HCT116 (cell line): Measurements from ENCODE around the gene UMPS. TPM values are rescaled to one million over a fixed set of nuclear protein-coding genes. Genes with fewer than 3 reads are reported as not detected.
A peak's percentile ranks its signal among the peaks of the same experiment; 100 is the strongest.

Experiments used
- ATAC-seq: fragments of 200-7000 bp; cut with Tn5 transposase; 2 replicates; pipeline ENCODE4 v1.9.1; 2020; ENCODE audit warnings: mild to moderate bottlenecking, moderate library complexity
- Bru-seq: library from RNA; stranded (reverse); fragments of 400-500 nt; gene quantifications from one replicate; lab custom pipeline; 2021; lab: Mats Ljungman, UMichigan
- BruChase-seq, 2 experiments: library from RNA; stranded (reverse); fragments of 400-500 nt; gene quantifications; one replicate each; lab custom pipeline; 2021; lab: Mats Ljungman, UMichigan
- BruUV-seq: library from RNA; stranded (reverse); fragments of 400-500 nt; replicated peaks from 2 replicates; lab custom pipeline; 2021; lab: Mats Ljungman, UMichigan
- CTCF ChIA-PET: fragments of 300-600 bp; sonication (Branson Sonifier 250); formaldehyde crosslinking; loops from one replicate; lab custom pipeline; 2021; ENCODE audit warnings: antibody characterized with exemption; lab: Charles Lee
- POLR2A ChIA-PET: fragments of 300-600, 350-600 bp; sonication (Branson Sonifier 250); formaldehyde crosslinking; loops from one replicate; lab custom pipeline; 2021; ENCODE audit warnings: antibody characterized with exemption; lab: Charles Lee
- RAD21 ChIA-PET, 2 experiments: fragments of 300-600 bp; sonication (Branson Sonifier 250); formaldehyde crosslinking; loops; one replicate each; lab custom pipeline; 2023; ENCODE audit warnings: low total read pairs in 2 of 2; ENCODE audit not compliant: uncharacterized antibody in 2 of 2, unreplicated experiment in 2 of 2, low non-redundant PET in 1 of 2; lab: Charles Lee
- DNase-seq: peaks from one replicate; pipeline ENCODE4 v3.0.0-alpha.2; 2010; ENCODE audit warnings: low read depth, low spot score
- H2AFZ ChIP-seq: fragments of 200-600 bp; shearing (Covaris generic), sonication (generic); 2 replicates; pipeline ENCODE4 v1.6.1; 2017; ENCODE audit warnings: low read depth, mixed run types, mixed read lengths, antibody characterized with exemption, low read length; ENCODE audit not compliant: poor library complexity, severe bottlenecking
- H3K27ac ChIP-seq: 2 replicates; pipeline ENCODE4 v1.5.1; 2012; ENCODE audit warnings: low read depth, low read length
- H3K27me3 ChIP-seq: fragments of 200-600 bp; sonication (generic); 2 replicates; pipeline ENCODE4 v1.6.1; 2016; ENCODE audit warnings: mixed run types, low read length, mixed read lengths; ENCODE audit not compliant: insufficient read depth
- H3K36me3 ChIP-seq, 2 experiments: fragments of 200-500 bp in 1 of 2; fragments of 200-600 bp in 1 of 2; sonication (Bioruptor generic) in 1 of 2; sonication (generic) in 1 of 2; 2 replicates each; pipeline versions ENCODE4 v1.5.1 to v1.6.1; 2014 to 2016; ENCODE audit warnings: low read length in 2 of 2, inconsistent platforms in 1 of 2, mixed read lengths in 1 of 2, mixed run types in 1 of 2; ENCODE audit not compliant: insufficient read depth in 2 of 2, control insufficient read depth in 1 of 2
- H3K4me1 ChIP-seq, 2 experiments: fragments of 200-600 bp in 1 of 2; sonication (generic) in 1 of 2; 2 replicates each; pipeline versions ENCODE4 v1.5.1 to v1.6.1; 2012 to 2017; ENCODE audit warnings: low read length in 2 of 2, inconsistent platforms in 1 of 2, mild to moderate bottlenecking in 1 of 2, mixed read lengths in 1 of 2, mixed run types in 1 of 2, moderate library complexity in 1 of 2; ENCODE audit not compliant: insufficient read depth in 2 of 2, control insufficient read depth in 1 of 2
- H3K4me2 ChIP-seq: fragments of 200-600 bp; sonication (generic); 2 replicates; pipeline ENCODE4 v1.6.1; 2017; ENCODE audit warnings: mixed run types, low read length, mixed read lengths
- H3K4me3 ChIP-seq, 2 experiments: fragments of 200-600 bp in 1 of 2; sonication (generic) in 1 of 2; replicated peaks in 1 of 2; 2 replicates each; pipeline ENCODE4 v1.5.1; 2011 to 2016; ENCODE audit warnings: low read length in 2 of 2, control low read depth in 1 of 2, low read depth in 1 of 2, mild to moderate bottlenecking in 1 of 2, mixed read lengths in 1 of 2, mixed run types in 1 of 2
- H3K79me2 ChIP-seq: fragments of 200-600 bp; sonication (generic); 2 replicates; pipeline ENCODE4 v1.6.1; 2017; ENCODE audit warnings: mild to moderate bottlenecking, mixed run types, low read length, moderate library complexity, mixed read lengths; ENCODE audit not compliant: insufficient read depth
- H3K9ac ChIP-seq: fragments of 200-600 bp; sonication (generic); 2 replicates; pipeline ENCODE4 v1.6.1; 2016; ENCODE audit warnings: low read length, mixed read lengths
- H3K9me2 ChIP-seq: fragments of 200-600 bp; sonication (generic), shearing (Covaris generic); 2 replicates; pipeline ENCODE4 v1.6.1; 2017; ENCODE audit warnings: mixed run types, mild to moderate bottlenecking, moderate library complexity; ENCODE audit not compliant: insufficient read depth
- H3K9me3 ChIP-seq, 2 experiments: fragments of 200-500 bp in 1 of 2; fragments of 200-600 bp in 1 of 2; sonication (Bioruptor generic) in 1 of 2; sonication (generic) in 1 of 2; 2 replicates each; pipeline ENCODE4 v1.6.1; 2014 to 2017; ENCODE audit warnings: low read length in 2 of 2, mixed read lengths in 2 of 2, inconsistent platforms in 1 of 2, low read depth in 1 of 2, mild to moderate bottlenecking in 1 of 2, mixed run types in 1 of 2, moderate library complexity in 1 of 2; ENCODE audit not compliant: control insufficient read depth in 1 of 2, insufficient read depth in 1 of 2
- H4K20me1 ChIP-seq: fragments of 200-600 bp; sonication (generic), shearing (Covaris generic); 2 replicates; pipeline ENCODE4 v1.6.1; 2017; ENCODE audit warnings: mixed run types, mild to moderate bottlenecking, moderate library complexity; ENCODE audit not compliant: insufficient read depth
- CEBPB ChIP-seq: IDR thresholded peaks from 2 replicates; pipeline ENCODE4 v1.6.1; 2012; ENCODE audit warnings: low read depth
- EGR1 ChIP-seq: IDR thresholded peaks from 2 replicates; pipeline ENCODE4 v1.6.1; 2012; ENCODE audit warnings: low read depth
- ELF1 ChIP-seq: IDR thresholded peaks from 2 replicates; pipeline ENCODE4 v1.6.1; 2012; ENCODE audit warnings: low read depth, borderline replicate concordance
- EZH2 ChIP-seq: fragments of 200-600 bp; sonication (generic); IDR thresholded peaks from 2 replicates; pipeline ENCODE4 v1.6.1; 2017; ENCODE audit warnings: antibody characterized with exemption, mixed run types
- EZH2phosphoT487 ChIP-seq: fragments of 200-600 bp; IDR thresholded peaks from 2 replicates; pipeline ENCODE4 v1.6.1; 2018; ENCODE audit warnings: antibody characterized with exemption, borderline replicate concordance
- FOSL1 ChIP-seq: IDR thresholded peaks from 2 replicates; pipeline ENCODE4 v1.6.1; 2012; ENCODE audit warnings: low read depth
- JUND ChIP-seq: IDR thresholded peaks from 2 replicates; pipeline ENCODE4 v1.6.1; 2012
- MAX ChIP-seq: IDR thresholded peaks from 2 replicates; pipeline ENCODE4 v1.6.1; 2012
- POLR2A ChIP-seq: IDR thresholded peaks from 2 replicates; pipeline ENCODE4 v1.7.0; 2011; ENCODE audit warnings: borderline replicate concordance; ENCODE audit not compliant: insufficient read depth, insufficient read length; ENCODE audit errors: extremely low read depth
- POLR2AphosphoS5 ChIP-seq: IDR thresholded peaks from 2 replicates; pipeline ENCODE4 v1.6.1; 2011; ENCODE audit warnings: mild to moderate bottlenecking, low read depth, low read length, moderate library complexity
- RAD21 ChIP-seq: IDR thresholded peaks from 2 replicates; pipeline ENCODE4 v1.6.1; 2012; ENCODE audit warnings: low read depth, mild to moderate bottlenecking
- REST ChIP-seq: IDR thresholded peaks from 2 replicates; pipeline ENCODE4 v1.6.1; 2012; ENCODE audit warnings: low read depth
- SIN3A ChIP-seq: IDR thresholded peaks from 2 replicates; pipeline ENCODE4 v1.6.1; 2012; ENCODE audit warnings: low read depth
- SP1 ChIP-seq: IDR thresholded peaks from 2 replicates; pipeline ENCODE4 v1.6.1; 2012; ENCODE audit warnings: low read depth
- SRF ChIP-seq: IDR thresholded peaks from 2 replicates; pipeline ENCODE4 v1.6.1; 2012; ENCODE audit warnings: low read depth
- TCF7L2 ChIP-seq: IDR thresholded peaks from 2 replicates; pipeline ENCODE4 v1.7.0; 2011; ENCODE audit warnings: borderline replicate concordance, inconsistent platforms; ENCODE audit not compliant: insufficient read depth, insufficient read length; ENCODE audit errors: extremely low read depth
- YY1 ChIP-seq: IDR thresholded peaks from 2 replicates; pipeline ENCODE4 v1.6.1; 2011; ENCODE audit warnings: low read length, low read depth, moderate library complexity, mild to moderate bottlenecking; ENCODE audit not compliant: insufficient replicate concordance; ENCODE audit errors: extremely low read depth
- ZBTB33 ChIP-seq: IDR thresholded peaks from 2 replicates; pipeline ENCODE4 v1.6.1; 2011; ENCODE audit warnings: mild to moderate bottlenecking, low read length, moderate library complexity; ENCODE audit not compliant: insufficient replicate concordance; ENCODE audit errors: extremely low read depth
- intact Hi-C: fragments of 100-400 bp; cut with micrococcal nuclease; formaldehyde crosslinking; loops from 2 replicates; pipeline ENCODE4 v1.10.0; 2022
- long read RNA-seq: library from polyadenylated mRNA; unstranded; transcript quantifications from one replicate; pipeline ENCODE4 v2.0.0, GENCODE V29; 2021; ENCODE audit not compliant: unreplicated experiment
- polyA plus RNA-seq: library from polyadenylated mRNA; unstranded; fragments of >200 nt; gene quantifications from 2 replicates; pipeline ENCODE4 v1.2.1, GENCODE V29; 2012; ENCODE audit warnings: missing spikeins
- total RNA-seq: library from RNA; stranded (reverse); gene quantifications from one replicate; pipeline ENCODE4 v1.2.1, GENCODE V29; 2021; ENCODE audit not compliant: unreplicated experiment

Gene UMPS
- total RNA-seq (41.3 TPM), Bru-seq, nascent RNA (percentile 91 among the genes with signal in this experiment), BruChase-seq, experiment 1, labeled RNA remaining after a 6-hour chase (percentile 85 among the genes with signal in this experiment), BruChase-seq, experiment 2, labeled RNA remaining after a 2-hour chase (percentile 92 among the genes with signal in this experiment)
- polyA plus RNA-seq: 24.3 and 25.3 TPM in 2 replicates
- long read RNA-seq, full-length matches to known transcripts: 84 of 93 reads
- long read RNA-seq, partial matches to known transcripts: 6 of 93 reads
- long read RNA-seq, other reads (novel, unspliced or antisense): 3 of 93 reads

GRCh38 chr3:124730129-124730940, at the start of gene UMPS:
Gene UMPS, plus strand, starts transcription at chr3:124730452. Its CDS starts 20 bp downstream, at chr3:124730472.
- ChIA-PET RAD21 (no interaction called here), CTCF (no interaction called here), POLR2A (interaction anchor here (1.0 to 1.1 kb wide), 2 partner anchors 16 to 26 kb away, joined by 3 read pairs; no protein-coding TSS in a partner anchor)
- peak within 1 kb of the TSS; percentile 90 to 99 for H3K4me3 ChIP-seq
- H3K9ac ChIP-seq: peak within 1 kb of the TSS; percentile 98
- H3K27ac ChIP-seq: peak within 1 kb of the TSS; percentile 59
- no peaks in the 10 kb centered on the region for H3K9me3 ChIP-seq
- no peaks in the 10 kb centered on the region for H3K9me2 ChIP-seq
- peaks cover 0 to 3% of the 10 kb centered on the region in 2 experiments; a peak in 1 of 4 replicates for H3K36me3 ChIP-seq
- H2AFZ ChIP-seq: peak within 1 kb of the TSS; percentile 0
- H3K4me2 ChIP-seq: peak within 1 kb of the TSS; percentile 70
- H3K4me1 ChIP-seq: peaks cover 0 to 12% of the 10 kb centered on the region in 2 experiments; a peak in 1 of 4 replicates
- peaks cover 3% of the 10 kb centered on the region; the same call in 1 of the 2 replicates for H4K20me1 ChIP-seq
- H3K79me2 ChIP-seq: peaks cover 51% of the 10 kb centered on the region
- intact Hi-C loops: no loop called here
- ATAC-seq: peak; percentile 98
- BruUV-seq: TSS peak; percentile 61
- H3K27me3 ChIP-seq: peaks cover 1% of the 10 kb centered on the region; the same call in 1 of the 2 replicates
- peak; percentile 58 for DNase-seq
- TF ChIP-seq POLR2A (peak; percentile 91), ZBTB33 (peak; percentile 37), TCF7L2 (no peak), YY1 (peak; percentile 92), EZH2phosphoT487 (no peak), SP1 (peak; percentile 65), EZH2 (no peak), RAD21 (0 out of 2 replicates have a peak, but pooled peaks have one; percentile 8), MAX (peak; percentile 92), JUND (no peak; the same call in none of the 2 replicates), REST (no peak), FOSL1 (peak; percentile 34; the same call in 1 of the 2 replicates), EGR1 (peak; percentile 7; the same call in 1 of the 2 replicates), ELF1 (no peak; the same call in 1 of the 2 replicates), CEBPB (no peak), SRF (peak; percentile 89), SIN3A (peak; percentile 93), POLR2AphosphoS5 (peak; percentile 99)
